ENCODE data around the gene CROCC2.
"Not testable (repeated sequence)": the region's sequence is repeated elsewhere in the genome, so short reads cannot be mapped to it uniquely, and the experiment has no call there.

The CROCC2 gene

GRCh38 chr2:240966906-240967680 is 61.0 kb downstream of the CROCC2 start:
- no peak for DNase-seq (ENCODE audit: low read depth)

DNA sequence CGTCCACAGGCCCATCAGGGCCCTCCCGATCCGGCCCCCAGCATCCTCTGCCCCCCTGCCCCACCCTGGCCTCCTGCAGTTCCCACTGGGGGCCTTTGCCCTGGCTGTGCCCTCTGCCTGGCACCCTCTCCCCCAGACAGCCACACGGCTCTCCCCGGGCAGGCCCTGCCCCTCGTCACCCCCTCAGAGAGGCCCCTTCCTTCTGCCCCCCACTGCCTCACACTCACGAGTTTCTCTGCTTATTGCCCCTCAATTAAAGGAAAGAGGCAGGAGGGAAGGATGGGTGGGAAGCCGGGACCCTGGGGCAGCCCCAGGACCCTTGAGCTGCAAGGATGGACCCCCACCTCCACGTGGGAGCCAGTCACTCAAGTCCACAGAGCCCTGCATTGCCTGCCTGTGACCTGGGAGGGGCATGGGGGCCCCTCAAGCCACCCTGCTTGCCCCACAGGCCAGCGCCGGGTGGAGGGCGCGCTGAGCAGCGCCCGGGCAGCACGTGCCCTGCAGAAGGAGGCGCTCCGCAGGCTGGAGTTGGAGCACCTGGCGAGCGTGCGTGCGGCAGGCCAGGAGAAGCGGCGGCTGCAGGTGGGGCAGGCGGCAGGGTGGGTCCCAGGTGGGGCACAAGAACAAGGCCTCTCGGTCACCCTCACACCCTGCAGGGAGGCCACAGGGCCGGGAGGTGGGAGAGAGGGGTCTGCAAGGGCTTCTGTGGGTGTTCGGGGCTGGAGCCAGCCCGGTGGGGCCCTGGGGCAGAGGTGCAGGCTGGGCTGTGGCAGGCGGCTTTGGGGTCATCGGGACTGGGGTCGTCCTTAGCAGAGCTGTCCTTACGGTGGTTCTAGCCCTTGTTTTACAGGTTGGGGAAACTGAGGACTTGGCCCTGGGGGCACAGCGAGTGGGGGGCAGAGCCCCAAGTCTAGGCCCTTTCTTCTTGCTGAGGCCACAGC is 61.8 kb downstream of the CROCC2 start:
- no peak for DNase-seq (ENCODE audit: low read depth)

GRCh38 chr2:240968731-240969624 is 62.8 kb downstream of the CROCC2 start:
- DNase-seq (ENCODE audit: low read depth), result no peak

- no peak for DNase-seq (ENCODE audit: low read depth)
Measured at GRCh38 chr2:240970104-240970503, 64.0 kb downstream of the CROCC2 start.

DNA sequence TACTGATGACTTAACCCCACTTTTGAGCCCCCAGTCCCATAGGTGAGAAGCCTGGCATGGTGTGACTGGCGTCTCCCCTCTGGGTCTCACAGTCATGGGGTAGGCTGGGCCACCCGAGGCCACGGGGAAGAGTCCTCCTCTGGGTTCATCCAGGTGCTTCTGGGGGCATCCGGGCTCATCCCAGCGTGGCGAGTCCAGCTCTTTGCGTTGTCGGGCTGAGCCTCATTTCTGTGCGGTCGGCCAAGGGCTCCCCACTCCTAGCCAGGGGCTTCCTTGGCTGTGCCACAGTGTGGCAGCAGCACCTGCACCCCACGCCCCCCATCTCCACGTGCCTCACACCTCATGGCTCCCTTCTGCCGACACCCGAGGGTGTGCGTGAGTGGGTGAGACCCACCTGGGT is 64.7 kb downstream of the CROCC2 start:
- no peak for DNase-seq (ENCODE audit: low read depth)

GRCh38 chr2:240972201-240972600 is 66.1 kb downstream of the CROCC2 start:
- no peak for DNase-seq (ENCODE audit: low read depth)

DNA sequence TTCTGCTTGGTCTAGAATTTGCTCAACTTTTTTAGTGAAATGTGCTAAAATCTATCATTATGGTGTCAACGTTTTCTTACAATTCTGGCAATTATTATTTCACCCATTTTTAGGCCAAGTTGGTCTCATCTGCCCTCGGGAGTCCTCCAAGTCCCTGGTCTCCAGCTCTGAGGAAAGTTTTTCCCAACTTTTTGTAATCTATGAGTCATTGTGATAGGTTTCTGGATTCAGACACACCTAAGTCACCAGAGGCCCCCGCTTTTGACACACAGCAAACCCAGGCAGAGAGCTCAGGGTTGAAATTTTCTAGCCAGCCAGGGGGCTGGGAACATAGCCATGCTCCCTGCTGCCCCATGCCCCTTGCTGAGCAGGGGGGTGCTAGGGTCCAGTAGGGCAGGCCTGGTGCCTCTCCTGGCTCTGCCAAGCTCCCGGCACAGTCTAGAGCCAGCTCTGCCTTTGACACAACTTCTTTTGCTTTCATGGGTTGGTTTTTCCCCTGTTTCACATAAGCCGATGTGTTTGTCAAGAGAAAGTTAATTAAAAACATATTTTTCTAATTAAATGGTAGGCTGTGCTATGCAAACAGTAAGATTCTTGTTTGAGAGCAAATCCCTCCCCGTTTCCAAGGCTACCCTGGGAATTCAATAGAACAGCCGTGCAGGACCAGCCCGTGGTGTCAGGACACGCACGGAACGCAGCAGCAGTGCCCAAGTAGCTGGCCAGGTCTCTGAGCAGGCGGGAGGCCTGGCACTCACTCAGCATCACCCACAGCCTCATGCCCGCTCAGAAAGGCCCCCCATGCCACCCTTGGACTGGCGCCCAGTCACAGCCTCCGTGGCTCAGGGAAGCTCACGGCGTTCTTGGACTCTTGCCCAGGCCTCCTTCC is 66.7 kb downstream of the CROCC2 start:
- DNase-seq (ENCODE audit: low read depth), result no peak

- no peak for DNase-seq (ENCODE audit: low read depth)
Measured at GRCh38 chr2:240974771-240975572, 68.8 kb downstream of the CROCC2 start.

DNA sequence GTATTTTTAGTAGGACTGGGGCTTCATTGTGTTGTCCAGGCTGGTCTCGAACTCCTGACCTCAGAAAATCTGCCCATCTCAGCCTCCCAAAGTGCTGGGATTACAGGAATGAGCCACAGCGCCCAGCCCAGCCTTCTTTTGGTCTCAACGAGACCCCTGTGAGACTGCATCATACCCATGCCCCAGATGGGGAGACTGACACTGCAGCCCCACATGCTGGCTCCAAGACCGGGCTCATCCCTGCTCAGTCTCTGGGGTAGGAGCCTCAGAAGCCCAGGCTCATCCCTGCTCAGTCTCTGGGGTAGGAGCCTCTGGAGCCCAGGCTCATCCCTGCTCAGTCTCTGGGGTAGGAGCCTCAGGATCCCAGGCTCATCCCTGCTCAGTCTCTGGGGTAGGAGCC is 69.8 kb downstream of the CROCC2 start:
- DNase-seq (ENCODE audit: low read depth), result not testable (repeated sequence)

- DNase-seq (ENCODE audit: low read depth), result no peak
Measured at GRCh38 chr2:240981280-240981679, 75.1 kb downstream of the CROCC2 start.

- DNase-seq (ENCODE audit: low read depth), result no peak
Measured at GRCh38 chr2:240981871-240982800, 76.0 kb downstream of the CROCC2 start.

GRCh38 chr2:240982821-240983281 is 76.7 kb downstream of the CROCC2 start:
- no peak for DNase-seq (ENCODE audit: low read depth)

- no peak for DNase-seq (ENCODE audit: low read depth)
Measured at GRCh38 chr2:240983361-240983995, 77.3 kb downstream of the CROCC2 start.

GRCh38 chr2:240983996-240984498 is 77.9 kb downstream of the CROCC2 start:
- no peak for DNase-seq (ENCODE audit: low read depth)

DNA sequence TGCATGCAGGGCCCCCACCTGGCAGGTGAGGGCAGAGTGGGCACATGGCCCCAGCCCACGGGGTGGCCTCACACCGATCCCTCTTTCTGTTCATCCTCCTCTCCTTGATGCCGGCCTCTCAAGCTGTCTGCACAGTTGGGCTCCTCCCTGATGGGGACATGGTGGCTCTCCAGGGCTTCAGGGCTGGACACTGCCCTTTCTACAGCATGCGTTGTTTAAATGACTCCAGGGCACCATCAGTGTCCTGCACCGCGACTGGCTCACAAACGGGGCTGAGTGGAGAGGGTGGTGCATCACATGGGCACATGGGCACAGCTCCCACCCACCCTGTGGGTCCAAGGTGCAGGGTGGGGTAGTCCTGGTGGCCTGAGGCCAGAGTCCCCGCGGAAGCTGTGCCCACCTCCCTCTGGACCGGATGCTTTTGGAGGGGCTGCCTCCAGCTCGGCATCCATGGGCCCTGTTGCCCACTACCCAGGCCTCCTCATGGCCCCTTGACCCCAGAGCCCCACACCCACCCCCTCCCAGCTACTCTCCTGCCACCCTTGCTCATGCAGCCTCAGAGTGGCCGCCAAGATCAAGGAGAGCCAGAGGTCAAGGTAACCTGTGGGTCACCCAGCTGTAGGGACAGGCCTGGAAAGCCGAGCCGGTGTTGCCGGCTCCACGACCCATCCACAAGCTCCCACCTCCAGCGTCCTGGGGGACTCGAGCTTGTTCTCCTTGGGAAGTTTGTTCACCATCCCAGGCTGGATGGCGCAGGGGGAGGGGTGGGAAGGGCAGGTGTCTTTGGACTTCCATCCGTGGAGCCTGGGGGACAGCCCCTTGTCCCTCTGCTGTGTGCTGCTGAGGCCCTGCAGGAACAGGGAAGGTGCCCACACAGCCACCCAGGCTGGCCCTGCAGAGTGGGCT is 80.0 kb downstream of the CROCC2 start:
- no peak for DNase-seq (ENCODE audit: low read depth)

- no peak for DNase-seq (ENCODE audit: low read depth)
Measured at GRCh38 chr2:240986787-240987411, 80.8 kb downstream of the CROCC2 start.

GRCh38 chr2:240987588-240987987 is 81.5 kb downstream of the CROCC2 start:
- no peak for DNase-seq (ENCODE audit: low read depth)
